ENCODE results near the gene TLCD4.
"Not testable (repeated sequence)": the region's sequence is repeated elsewhere in the genome, so short reads cannot be mapped to it uniquely, and the experiment has no call there.

TLCD4 gene

GRCh38 chr1:95080446-95080845 is 36.7 kb upstream of the TLCD4 start:
- H3K9me3 ChIP-seq (ENCODE audit: control insufficient read depth, low read length) = no peaks in the 10 kb centered on the region
- H3K36me3 ChIP-seq (ENCODE audit: control insufficient read depth, insufficient read depth, low read length) = no peaks in the 10 kb centered on the region
- H3K4me1 ChIP-seq (ENCODE audit: control insufficient read depth, insufficient read depth, low read length, poor library complexity, severe bottlenecking) = no peaks in the 10 kb centered on the region
- DNase-seq = no peak
- H3K4me3 ChIP-seq (ENCODE audit: insufficient read depth, low read depth, low read length, poor library complexity, severe bottlenecking) = no peak overlapping the region
- H3K27me3 ChIP-seq (replicated peaks; ENCODE audit: control insufficient read depth, insufficient read depth, low read length, poor library complexity, severe bottlenecking) = no peaks in the 10 kb centered on the region
- no peak overlapping the region for H3K27ac ChIP-seq (ENCODE audit: insufficient read depth, low read length, poor library complexity, severe bottlenecking)

DNA sequence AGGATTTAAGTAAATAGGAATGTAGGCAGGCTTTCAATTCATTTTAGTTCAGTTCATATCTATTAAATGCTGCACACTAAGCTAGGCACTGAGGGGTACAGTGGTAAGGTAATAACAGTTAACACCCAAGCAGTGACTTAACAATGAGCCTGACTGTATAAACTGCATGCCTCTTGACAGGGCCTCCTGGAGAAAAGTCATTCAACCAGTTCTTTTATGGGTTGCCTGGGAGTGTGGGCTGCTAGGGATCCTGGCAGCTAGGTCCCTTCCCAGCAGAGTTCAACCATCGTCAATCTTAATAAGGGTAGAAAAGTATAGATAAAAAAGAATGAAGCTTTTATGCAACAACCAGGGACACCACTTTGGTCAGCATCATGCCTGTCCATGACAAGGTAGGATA is 36.3 kb upstream of the TLCD4 start:
- H3K27me3 ChIP-seq (replicated peaks; ENCODE audit: control insufficient read depth, insufficient read depth, low read length, poor library complexity, severe bottlenecking) = no peaks in the 10 kb centered on the region
- no peak overlapping the region for H3K27ac ChIP-seq (ENCODE audit: insufficient read depth, low read length, poor library complexity, severe bottlenecking)
- no peak for DNase-seq
- no peaks in the 10 kb centered on the region for H3K36me3 ChIP-seq (ENCODE audit: control insufficient read depth, insufficient read depth, low read length)
- no peaks in the 10 kb centered on the region for H3K4me1 ChIP-seq (ENCODE audit: control insufficient read depth, insufficient read depth, low read length, poor library complexity, severe bottlenecking)
- no peaks in the 10 kb centered on the region for H3K9me3 ChIP-seq (ENCODE audit: control insufficient read depth, low read length)
- H3K4me3 ChIP-seq (ENCODE audit: insufficient read depth, low read depth, low read length, poor library complexity, severe bottlenecking) = no peak overlapping the region

DNA sequence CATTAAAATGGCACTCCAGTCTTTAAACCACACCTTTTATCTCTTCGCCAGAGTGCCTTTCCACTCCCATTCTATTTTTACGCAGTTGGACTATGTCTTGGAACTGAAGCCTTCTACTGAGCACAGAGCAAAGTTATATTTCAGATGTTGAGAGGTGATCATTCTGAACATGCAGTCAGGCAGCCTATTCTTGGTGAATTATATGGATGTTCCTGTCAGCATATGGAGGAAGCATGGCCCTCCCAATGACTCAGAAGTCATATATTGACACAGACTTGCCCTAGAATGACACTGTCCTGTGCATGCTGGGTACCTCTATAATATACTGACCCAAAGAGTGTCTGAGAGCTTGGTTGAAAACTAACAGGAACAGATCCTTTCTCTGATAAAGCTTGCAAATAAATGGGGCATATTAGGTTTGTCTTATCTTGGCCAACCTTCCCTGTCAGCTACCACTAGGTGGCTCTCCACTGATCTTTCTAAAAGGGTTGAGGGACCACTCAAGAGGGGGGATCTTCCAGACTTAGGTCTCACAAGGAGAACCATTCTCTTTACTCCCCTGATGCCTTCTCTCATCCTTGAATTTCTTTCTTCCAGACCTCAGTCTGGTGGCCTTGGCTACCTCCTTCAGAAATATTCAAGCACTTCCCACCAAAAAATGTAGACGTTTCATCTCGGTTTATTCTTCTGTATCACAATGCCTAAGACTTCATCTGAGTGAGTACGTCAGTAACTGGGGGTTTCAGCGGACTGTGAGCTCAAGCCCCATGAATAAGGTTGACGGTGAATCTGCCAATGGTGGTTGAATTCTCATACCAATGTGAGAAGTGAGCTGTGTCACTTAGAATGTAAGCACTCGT is 32.6 kb upstream of the TLCD4 start:
- Histone ChIP-seq H3K4me3 (ENCODE audit: insufficient read depth, low read depth, low read length, poor library complexity, severe bottlenecking) (no peak overlapping the region), H3K4me1 (ENCODE audit: control insufficient read depth, insufficient read depth, low read length, poor library complexity, severe bottlenecking) (no peaks in the 10 kb centered on the region), H3K27ac (ENCODE audit: insufficient read depth, low read length, poor library complexity, severe bottlenecking) (no peak overlapping the region), H3K36me3 (ENCODE audit: control insufficient read depth, insufficient read depth, low read length) (no peaks in the 10 kb centered on the region), H3K9me3 (ENCODE audit: control insufficient read depth, low read length) (no peaks in the 10 kb centered on the region), H3K27me3 (replicated peaks; ENCODE audit: control insufficient read depth, insufficient read depth, low read length, poor library complexity, severe bottlenecking) (no peaks in the 10 kb centered on the region)
- DNase-seq = no peak

- no peaks in the 10 kb centered on the region for H3K9me3 ChIP-seq (ENCODE audit: control insufficient read depth, low read length)
- no peak for DNase-seq
- no peaks in the 10 kb centered on the region for H3K4me1 ChIP-seq (ENCODE audit: control insufficient read depth, insufficient read depth, low read length, poor library complexity, severe bottlenecking)
- no peak overlapping the region for H3K4me3 ChIP-seq (ENCODE audit: insufficient read depth, low read depth, low read length, poor library complexity, severe bottlenecking)
- H3K36me3 ChIP-seq (ENCODE audit: control insufficient read depth, insufficient read depth, low read length) = no peaks in the 10 kb centered on the region
- H3K27me3 ChIP-seq (replicated peaks; ENCODE audit: control insufficient read depth, insufficient read depth, low read length, poor library complexity, severe bottlenecking) = no peaks in the 10 kb centered on the region
- no peak overlapping the region for H3K27ac ChIP-seq (ENCODE audit: insufficient read depth, low read length, poor library complexity, severe bottlenecking)
Observed at GRCh38 chr1:95085376-95085775, 31.8 kb upstream of the TLCD4 start.

DNA sequence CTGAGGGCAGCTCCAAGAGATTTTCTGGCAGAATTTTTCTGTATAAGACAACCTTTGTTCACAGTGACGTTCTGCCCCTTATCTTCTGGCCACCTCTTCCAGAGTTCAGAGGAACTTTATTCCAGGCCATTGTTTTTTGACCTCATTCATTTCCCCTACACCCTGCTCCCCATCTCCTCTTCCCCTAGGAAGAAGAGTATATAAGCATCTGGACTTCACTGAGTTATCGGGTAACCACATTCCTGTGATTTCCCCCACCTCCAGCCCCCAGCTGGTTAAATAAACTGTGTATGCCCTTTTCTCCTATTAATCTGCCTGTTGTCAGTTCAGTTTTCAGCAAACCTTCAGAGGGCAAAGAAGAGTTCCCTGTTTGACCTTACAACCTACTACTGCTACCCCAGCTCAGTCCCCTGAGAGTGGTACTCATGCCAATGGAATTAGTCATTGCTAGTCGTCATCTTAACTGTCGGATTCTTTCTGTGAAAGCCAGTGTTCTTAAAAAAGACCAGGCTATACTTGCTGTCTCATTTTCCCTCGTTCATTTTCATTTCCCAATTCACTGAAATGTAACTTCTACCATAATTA is 30.1 kb upstream of the TLCD4 start:
- Histone ChIP-seq H3K4me3 (ENCODE audit: insufficient read depth, low read depth, low read length, poor library complexity, severe bottlenecking) (no peak overlapping the region), H3K9me3 (ENCODE audit: control insufficient read depth, low read length) (no peaks in the 10 kb centered on the region), H3K36me3 (ENCODE audit: control insufficient read depth, insufficient read depth, low read length) (no peaks in the 10 kb centered on the region), H3K4me1 (ENCODE audit: control insufficient read depth, insufficient read depth, low read length, poor library complexity, severe bottlenecking) (no peaks in the 10 kb centered on the region), H3K27me3 (replicated peaks; ENCODE audit: control insufficient read depth, insufficient read depth, low read length, poor library complexity, severe bottlenecking) (no peaks in the 10 kb centered on the region), H3K27ac (ENCODE audit: insufficient read depth, low read length, poor library complexity, severe bottlenecking) (no peak overlapping the region)
- no peak for DNase-seq

DNA sequence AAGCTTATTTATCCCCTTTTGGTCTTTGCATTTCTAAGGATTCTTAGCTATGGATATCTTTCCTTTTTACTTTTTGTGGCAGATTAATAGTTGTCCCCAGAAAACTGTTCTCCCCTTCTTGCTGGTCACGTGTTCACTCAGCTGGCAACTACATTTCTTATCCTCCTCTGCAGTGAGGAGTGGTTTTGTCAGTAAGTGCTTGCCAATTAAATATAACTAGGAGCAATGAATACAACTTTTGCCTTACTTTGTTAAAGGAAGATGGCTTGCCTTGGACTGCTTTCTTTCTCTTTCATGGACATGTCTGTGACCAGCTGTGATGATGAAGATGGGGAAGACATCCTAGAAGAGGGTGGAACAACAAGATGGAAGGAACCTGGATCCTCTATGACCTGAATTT is 28.9 kb upstream of the TLCD4 start:
- H3K4me3 ChIP-seq (ENCODE audit: insufficient read depth, low read depth, low read length, poor library complexity, severe bottlenecking) = no peak overlapping the region
- no peaks in the 10 kb centered on the region for H3K4me1 ChIP-seq (ENCODE audit: control insufficient read depth, insufficient read depth, low read length, poor library complexity, severe bottlenecking)
- H3K27ac ChIP-seq (ENCODE audit: insufficient read depth, low read length, poor library complexity, severe bottlenecking) = no peak overlapping the region
- DNase-seq = no peak
- no peaks in the 10 kb centered on the region for H3K36me3 ChIP-seq (ENCODE audit: control insufficient read depth, insufficient read depth, low read length)
- no peaks in the 10 kb centered on the region for H3K27me3 ChIP-seq (replicated peaks; ENCODE audit: control insufficient read depth, insufficient read depth, low read length, poor library complexity, severe bottlenecking)
- no peaks in the 10 kb centered on the region for H3K9me3 ChIP-seq (ENCODE audit: control insufficient read depth, low read length)

GRCh38 chr1:95089650-95090287 is 27.4 kb upstream of the TLCD4 start:
- DNase-seq = no peak
- Histone ChIP-seq H3K27me3 (replicated peaks; ENCODE audit: control insufficient read depth, insufficient read depth, low read length, poor library complexity, severe bottlenecking) (no peaks in the 10 kb centered on the region), H3K4me3 (ENCODE audit: insufficient read depth, low read depth, low read length, poor library complexity, severe bottlenecking) (no peak overlapping the region), H3K4me1 (ENCODE audit: control insufficient read depth, insufficient read depth, low read length, poor library complexity, severe bottlenecking) (no peaks in the 10 kb centered on the region), H3K27ac (ENCODE audit: insufficient read depth, low read length, poor library complexity, severe bottlenecking) (no peak overlapping the region), H3K36me3 (ENCODE audit: control insufficient read depth, insufficient read depth, low read length) (no peaks in the 10 kb centered on the region), H3K9me3 (ENCODE audit: control insufficient read depth, low read length) (no peaks in the 10 kb centered on the region)

- not testable (repeated sequence) for H3K27me3 ChIP-seq (replicated peaks; ENCODE audit: control insufficient read depth, insufficient read depth, low read length, poor library complexity, severe bottlenecking); DNase-seq; H3K27ac ChIP-seq (ENCODE audit: insufficient read depth, low read length, poor library complexity, severe bottlenecking); H3K9me3 ChIP-seq (ENCODE audit: control insufficient read depth, low read length); H3K4me1 ChIP-seq (ENCODE audit: control insufficient read depth, insufficient read depth, low read length, poor library complexity, severe bottlenecking); H3K36me3 ChIP-seq (ENCODE audit: control insufficient read depth, insufficient read depth, low read length); H3K4me3 ChIP-seq (ENCODE audit: insufficient read depth, low read depth, low read length, poor library complexity, severe bottlenecking)
Observed at GRCh38 chr1:95091290-95091689, 25.9 kb upstream of the TLCD4 start.

- H3K4me3 ChIP-seq (ENCODE audit: insufficient read depth, low read depth, low read length, poor library complexity, severe bottlenecking); H3K9me3 ChIP-seq (ENCODE audit: control insufficient read depth, low read length); H3K27ac ChIP-seq (ENCODE audit: insufficient read depth, low read length, poor library complexity, severe bottlenecking); H3K36me3 ChIP-seq (ENCODE audit: control insufficient read depth, insufficient read depth, low read length); H3K4me1 ChIP-seq (ENCODE audit: control insufficient read depth, insufficient read depth, low read length, poor library complexity, severe bottlenecking); DNase-seq; H3K27me3 ChIP-seq (replicated peaks; ENCODE audit: control insufficient read depth, insufficient read depth, low read length, poor library complexity, severe bottlenecking): not testable (repeated sequence)
Observed at GRCh38 chr1:95092891-95093290, 24.3 kb upstream of the TLCD4 start.

- H3K36me3 ChIP-seq (ENCODE audit: control insufficient read depth, insufficient read depth, low read length) = no peaks in the 10 kb centered on the region
- no peak overlapping the region for H3K4me3 ChIP-seq (ENCODE audit: insufficient read depth, low read depth, low read length, poor library complexity, severe bottlenecking)
- H3K27ac ChIP-seq (ENCODE audit: insufficient read depth, low read length, poor library complexity, severe bottlenecking) = no peak overlapping the region
- no peaks in the 10 kb centered on the region for H3K9me3 ChIP-seq (ENCODE audit: control insufficient read depth, low read length)
- H3K4me1 ChIP-seq (ENCODE audit: control insufficient read depth, insufficient read depth, low read length, poor library complexity, severe bottlenecking) = no peaks in the 10 kb centered on the region
- no peak for DNase-seq
- H3K27me3 ChIP-seq (replicated peaks; ENCODE audit: control insufficient read depth, insufficient read depth, low read length, poor library complexity, severe bottlenecking) = no peaks in the 10 kb centered on the region
Observed at GRCh38 chr1:95093296-95093695, 23.9 kb upstream of the TLCD4 start.
